Activated naive CD4-positive, alpha-beta T cell treated with anti-CD3 and anti-CD28 coated beads, Interleukin-2, amount 50 U/mL, for 72 hours (primary cell): Measurements from ENCODE around the gene LILRA1. TPM values are rescaled to one million over a fixed set of nuclear protein-coding genes. Genes with fewer than 3 reads are reported as not detected.
"Not testable (repeated sequence)": the region's sequence is repeated elsewhere in the genome, so short reads cannot be mapped to it uniquely, and the experiment has no call there.

Experiments
- ATAC-seq, 2 donors: fragments of 150-1000 bp; cut with Tn5 transposase; 2 replicates each; pipeline ENCODE4 v1.10.0; 2021; ENCODE audit warnings: mild to moderate bottlenecking in 2 of 2, moderate library complexity in 2 of 2
- DNase-seq, 2 donors: peaks; one replicate each; pipeline ENCODE4 v3.0.0; 2021 to 2022; ENCODE audit warnings: low spot score in 2 of 2
- H3K27ac Mint-ChIP-seq, 2 donors: one replicate each; pipeline ENCODE4 v1.8.0; 2022; ENCODE audit warnings: mild to moderate bottlenecking in 2 of 2, mixed read lengths in 2 of 2
- H3K36me3 Mint-ChIP-seq, 2 donors: one replicate each; pipeline ENCODE4 v1.8.0; 2022; ENCODE audit warnings: mixed read lengths in 2 of 2
- H3K9me3 Mint-ChIP-seq, 2 donors: one replicate each; pipeline ENCODE4 v1.8.0; 2022; ENCODE audit warnings: mixed read lengths in 2 of 2
- total RNA-seq, 2 donors: library from RNA; stranded (reverse); gene quantifications; one replicate each; pipeline ENCODE4 v1.2.3, GENCODE V29; 2022

Gene LILRA1
- total RNA-seq, 2 donors from 2014 or later: not detected

GRCh38 chr19:54608205-54608604, 14.8 kb downstream of the LILRA1 start:
- H3K36me3 Mint-ChIP-seq: peaks cover 0 to 6% of the 10 kb centered on the region in 2 donors
- DNase-seq (no peak), ATAC-seq (no peak)
- H3K27ac Mint-ChIP-seq: no peak overlapping the region
- H3K9me3 Mint-ChIP-seq: no peaks in the 10 kb centered on the region

GRCh38 chr19:54608792-54609191, 15.4 kb downstream of the LILRA1 start:
- DNase-seq (no peak), ATAC-seq (no peak)
- Mint-ChIP-seq H3K27ac (no peak overlapping the region), H3K9me3 (peaks cover 0 to 3% of the 10 kb centered on the region in 2 donors), H3K36me3 (peaks cover 0 to 6% of the 10 kb centered on the region in 2 donors)

GRCh38 chr19:54609356-54609791, 15.9 kb downstream of the LILRA1 start:
- Mint-ChIP-seq H3K9me3 (peaks cover 0 to 8% of the 10 kb centered on the region in 2 donors), H3K27ac (no peak overlapping the region), H3K36me3 (peaks cover 0 to 6% of the 10 kb centered on the region in 2 donors)
- no peak for DNase-seq
- ATAC-seq: no peak

GRCh38 chr19:54612428-54612827, 19.0 kb downstream of the LILRA1 start:
- H3K36me3 Mint-ChIP-seq: peaks cover 0 to 6% of the 10 kb centered on the region in 2 donors
- ATAC-seq: no peak
- DNase-seq: no peak
- H3K9me3 Mint-ChIP-seq: peaks cover 0 to 8% of the 10 kb centered on the region in 2 donors
- H3K27ac Mint-ChIP-seq: no peak overlapping the region

GRCh38 chr19:54614726-54615125, 21.3 kb downstream of the LILRA1 start:
- Mint-ChIP-seq H3K27ac (no peak overlapping the region), H3K9me3 (peaks cover 0 to 8% of the 10 kb centered on the region in 2 donors), H3K36me3 (peaks cover 0 to 2% of the 10 kb centered on the region in 2 donors)
- no peak for DNase-seq
- ATAC-seq: no peak

- H3K27ac Mint-ChIP-seq: no peak overlapping the region
- ATAC-seq: no peak
These were observed 22.6 kb downstream of the LILRA1 start for GRCh38 chr19:54616057-54616456.

GRCh38 chr19:54616821-54617560, 23.6 kb downstream of the LILRA1 start:
- DNase-seq: no peak
- ATAC-seq: no peak
- Mint-ChIP-seq H3K27ac (no peak overlapping the region), H3K36me3 (no peaks in the 10 kb centered on the region), H3K9me3 (peaks cover 0 to 8% of the 10 kb centered on the region in 2 donors)

More at GRCh38 chr19:54616057-54616456, 22.6 kb downstream of the LILRA1 start:
- no peak for DNase-seq
- Mint-ChIP-seq H3K36me3 (no peaks in the 10 kb centered on the region), H3K9me3 (peaks cover 0 to 8% of the 10 kb centered on the region in 2 donors)

GRCh38 chr19:54620464-54620863, 27.0 kb downstream of the LILRA1 start:
- ATAC-seq: no peak
- no peaks in the 10 kb centered on the region for H3K9me3 Mint-ChIP-seq
- no peak overlapping the region for H3K27ac Mint-ChIP-seq
- H3K36me3 Mint-ChIP-seq: no peaks in the 10 kb centered on the region
- DNase-seq: no peak

GRCh38 chr19:54622431-54622830, 29.0 kb downstream of the LILRA1 start:
- no peak for DNase-seq

GRCh38 chr19:54624234-54624633, 30.8 kb downstream of the LILRA1 start:
- H3K36me3 Mint-ChIP-seq, H3K27ac Mint-ChIP-seq, DNase-seq, ATAC-seq, H3K9me3 Mint-ChIP-seq: not testable (repeated sequence)

More at GRCh38 chr19:54622431-54622830, 29.0 kb downstream of the LILRA1 start:
- Mint-ChIP-seq H3K27ac (no peak overlapping the region), H3K9me3 (no peaks in the 10 kb centered on the region), H3K36me3 (peaks cover 0 to 2% of the 10 kb centered on the region in 2 donors)
- no peak for ATAC-seq

- H3K36me3 Mint-ChIP-seq, H3K9me3 Mint-ChIP-seq, DNase-seq, H3K27ac Mint-ChIP-seq, ATAC-seq: not testable (repeated sequence)
These were observed 31.7 kb downstream of the LILRA1 start for GRCh38 chr19:54624934-54625730.

GRCh38 chr19:54626757-54627156, 33.3 kb downstream of the LILRA1 start:
- H3K9me3 Mint-ChIP-seq: no peaks in the 10 kb centered on the region
- ATAC-seq (no peak), DNase-seq (no peak)
- H3K36me3 Mint-ChIP-seq: peaks cover 0 to 8% of the 10 kb centered on the region in 2 donors
- H3K27ac Mint-ChIP-seq: no peak overlapping the region

GRCh38 chr19:54627912-54628311, 34.5 kb downstream of the LILRA1 start:
- H3K36me3 Mint-ChIP-seq, ATAC-seq, H3K27ac Mint-ChIP-seq, H3K9me3 Mint-ChIP-seq, DNase-seq: not testable (repeated sequence)

GRCh38 chr19:54630262-54630661, 36.8 kb downstream of the LILRA1 start, which contains the start of gene LILRB1:
Gene LILRB1, plus strand, starts transcription at chr19:54630484. Its CDS starts 590 bp downstream, at chr19:54631074.
- not testable (repeated sequence) for H3K36me3 Mint-ChIP-seq, H3K9me3 Mint-ChIP-seq, DNase-seq, H3K27ac Mint-ChIP-seq, ATAC-seq

GRCh38 chr19:54630782-54631181, 37.4 kb downstream of the LILRA1 start:
- Mint-ChIP-seq H3K9me3 (no peaks in the 10 kb centered on the region), H3K27ac (no peak overlapping the region), H3K36me3 (peaks cover 0 to 8% of the 10 kb centered on the region in 2 donors)
- no peak for ATAC-seq
- no peak for DNase-seq

GRCh38 chr19:54631489-54632337, 38.3 kb downstream of the LILRA1 start:
- not testable (repeated sequence) for H3K9me3 Mint-ChIP-seq, DNase-seq, H3K27ac Mint-ChIP-seq, H3K36me3 Mint-ChIP-seq, ATAC-seq
